GM12891 (cell line): ENCODE results near the gene EID2.

Source experiments
- POLR2A ChIP-seq: IDR thresholded peaks from 2 replicates; pipeline ENCODE4 v1.6.1; 2011; ENCODE audit warnings: low read depth, low read length, control low read depth
- POLR2AphosphoS5 ChIP-seq: IDR thresholded peaks from 2 replicates; pipeline ENCODE4 v1.6.1; 2011; ENCODE audit warnings: low read depth, low read length, control low read depth

DNA sequence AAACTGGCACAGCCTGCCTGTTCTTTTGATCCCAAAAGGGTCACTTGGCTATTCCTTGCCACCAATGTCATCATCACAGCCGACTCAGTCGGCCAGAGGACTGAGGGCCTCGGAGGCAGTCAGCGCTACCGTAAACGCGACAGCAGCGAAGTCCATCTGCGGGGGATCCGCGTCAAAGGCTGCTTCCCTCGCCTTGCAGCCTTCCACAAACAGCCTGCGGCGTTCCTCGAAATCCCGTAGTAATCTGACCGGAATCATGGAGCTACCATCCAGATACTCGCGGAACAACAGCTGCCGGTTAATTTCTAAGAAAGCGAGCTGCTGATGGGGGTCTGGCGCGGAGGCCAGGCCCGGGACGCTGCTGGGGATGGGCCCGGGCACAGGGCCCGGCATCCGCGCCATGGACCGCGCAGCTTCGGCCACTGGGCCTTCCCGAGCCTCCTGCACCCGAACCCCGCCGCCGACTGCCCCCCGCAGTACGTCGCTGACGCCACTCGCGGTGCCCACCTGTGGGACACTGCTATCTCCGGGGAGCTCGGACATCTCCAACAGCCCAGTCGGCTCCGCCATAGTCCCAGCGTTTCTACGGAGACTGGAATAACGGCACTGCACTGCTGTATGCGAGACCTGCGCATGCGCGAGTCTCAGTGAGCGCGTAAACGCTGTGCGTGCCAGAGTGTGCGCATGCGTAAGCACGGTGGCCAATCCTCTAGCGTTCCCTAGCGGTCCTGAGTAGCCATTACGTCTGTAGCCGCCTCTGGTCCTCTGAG is 7.5 kb downstream of the EID2 start, which contains the start of gene EID2B:
- TF ChIP-seq POLR2AphosphoS5 = 0 out of 2 replicates have a peak, but pooled peaks have one; percentile 56
- peak; percentile 68 for TF ChIP-seq POLR2A
